Tibial nerve (tissue), 4 donors: ENCODE results near the gene ARPC1A. TPM values are rescaled to one million over a fixed set of nuclear protein-coding genes. Genes with fewer than 3 reads are reported as not detected.

ENCODE experiments used
- DNase-seq, 2 donors: peaks; one replicate each; pipeline ENCODE4 v3.0.0-alpha.2; 2019; ENCODE audit warnings: low spot score in 2 of 2
- H3K27ac ChIP-seq, 4 donors: fragments of 200-600 bp; sonication (generic) in 3 of 4; one replicate each; pipeline ENCODE4 v1.5.1; 2017 to 2019; ENCODE audit warnings: mild to moderate bottlenecking in 1 of 4
- H3K27me3 ChIP-seq, 2 donors: fragments of 200-600 bp; sonication (generic) in 1 of 2; one replicate each; pipeline versions ENCODE4 v1.5.1 to v1.6.0; 2017 to 2019
- H3K36me3 ChIP-seq, 3 donors: fragments of 200-600 bp; sonication (generic); one replicate each; pipeline ENCODE4 v1.5.1; 2018 to 2019
- H3K4me1 ChIP-seq, 4 donors: fragments of 200-600 bp; sonication (generic) in 3 of 4; one replicate each; pipeline ENCODE4 v1.5.1; 2017 to 2019
- H3K4me3 ChIP-seq, 4 donors: fragments of 200-600 bp; sonication (generic) in 3 of 4; one replicate each; pipeline ENCODE4 v1.5.1; 2017 to 2019; ENCODE audit warnings: mild to moderate bottlenecking in 1 of 4, moderate library complexity in 1 of 4
- H3K9me3 ChIP-seq, 4 donors: fragments of 200-600 bp; sonication (generic) in 3 of 4; one replicate each; pipeline ENCODE4 v1.5.1; 2017 to 2019
- CTCF ChIP-seq, 5 experiments: fragments of 200-600 bp in 3 of 5; fragments of 450-650 bp in 2 of 5; sonication (generic) in 3 of 5; IDR thresholded peaks; one replicate each; pipeline ENCODE4 v1.5.1; 2016 to 2019; ENCODE audit warnings: antibody characterized with exemption in 5 of 5, mild to moderate bottlenecking in 3 of 5, moderate library complexity in 2 of 5
- EP300 ChIP-seq, 2 donors: sonication (generic); formaldehyde crosslinking; IDR thresholded peaks; one replicate each; pipeline ENCODE4 v1.6.1; 2017; ENCODE audit warnings: antibody characterized with exemption in 2 of 2, mild to moderate bottlenecking in 1 of 2
- POLR2A ChIP-seq, 2 donors: fragments of 450-650 bp; IDR thresholded peaks; one replicate each; pipeline ENCODE4 v1.6.1; 2017; ENCODE audit warnings: antibody characterized with exemption in 2 of 2, mild to moderate bottlenecking in 2 of 2, moderate library complexity in 2 of 2
- WGBS, 2 donors: methylation state at CpG; one replicate each; pipeline ENCODE4 v1.1.5; 2018; 5-methylcytosine and 5-hydroxymethylcytosine counted together
- total RNA-seq, 4 donors: library from RNA; depleted of rRNA; stranded (reverse); fragments of >200 nt; gene quantifications; one replicate each; pipeline ENCODE4 v1.1.0, GENCODE V29; 2016

Gene ARPC1A
- total RNA-seq, 4 donors from 2014 or later, result 92.2 to 151 (median 118) TPM

- Histone ChIP-seq H3K4me3 (no peak overlapping the region), H3K4me1 (peaks cover 0 to 50% (median 8%) of the 10 kb centered on the region in 4 donors), H3K27me3 (no peaks in the 10 kb centered on the region), H3K27ac (peak overlapping the region in 1 of 4 donors; percentile 89), H3K9me3 (no peaks in the 10 kb centered on the region), H3K36me3 (peaks cover 0 to 28% (median 0%) of the 10 kb centered on the region in 3 donors)
- 89 to 92% methylated on average over 11 of the region's 11 CpGs for WGBS, 2 donors
- TF ChIP-seq POLR2A (IDR thresholded peaks at IDR 0.05) (no peak), EP300 (IDR thresholded peaks at IDR 0.05) (no peak), CTCF (IDR thresholded peaks at IDR 0.05) (no peak)
- DNase-seq, result no peak
Observed at GRCh38 chr7:99371376-99371920, 45.8 kb downstream of the ARPC1A start.

- no peak for TF ChIP-seq EP300 (IDR thresholded peaks at IDR 0.05)
- no peak for TF ChIP-seq CTCF (IDR thresholded peaks at IDR 0.05)
- TF ChIP-seq POLR2A (IDR thresholded peaks at IDR 0.05), result no peak
- no peak for DNase-seq
- Histone ChIP-seq H3K4me1 (peaks cover 0 to 53% (median 8%) of the 10 kb centered on the region in 4 donors), H3K27me3 (no peaks in the 10 kb centered on the region), H3K36me3 (peaks cover 0 to 27% (median 3%) of the 10 kb centered on the region in 3 donors), H3K9me3 (no peaks in the 10 kb centered on the region), H3K27ac (peak overlapping the region in 3 of 4 donors; percentile 37 to 91 (median 89)), H3K4me3 (peak overlapping the region in 1 of 4 donors; percentile 1)
- WGBS, 2 donors, result 37 to 47% methylated on average over 21 of the region's 21 CpGs
Observed at GRCh38 chr7:99372275-99373090, 46.8 kb downstream of the ARPC1A start.

- H3K27ac ChIP-seq, result peak overlapping the region; percentile 82 to 98 (median 90)
- peaks cover 0 to 24% (median 7%) of the 10 kb centered on the region in 3 donors for H3K36me3 ChIP-seq
- H3K9me3 ChIP-seq, result no peaks in the 10 kb centered on the region
- no peaks in the 10 kb centered on the region for H3K27me3 ChIP-seq
- TF ChIP-seq CTCF (IDR thresholded peaks at IDR 0.05) (no peak), EP300 (IDR thresholded peaks at IDR 0.05) (no peak), POLR2A (IDR thresholded peaks at IDR 0.05) (no peak)
- 78 to 79% methylated on average over 41 of the region's 41 CpGs for WGBS, 2 donors
- peak overlapping the region; percentile 81 to 99 (median 92) for H3K4me3 ChIP-seq
- H3K4me1 ChIP-seq, result peaks cover 0 to 61% (median 9%) of the 10 kb centered on the region in 4 donors
- DNase-seq, result no peak
Observed at GRCh38 chr7:99373091-99374066, 47.7 kb downstream of the ARPC1A start.

GRCh38 chr7:99374111-99375064 lies 48.7 kb downstream of the ARPC1A start, which contains the start of gene ARPC1B:
Gene ARPC1B, plus strand, starts transcription at chr7:99374730. Its CDS starts 10,985 bp downstream, at chr7:99385715.
- WGBS, 2 donors, result 1 to 2% methylated on average over 34 to 35 of the region's 95 CpGs
- TF ChIP-seq POLR2A (IDR thresholded peaks at IDR 0.05) (peak; percentile 3 to 50), CTCF (IDR thresholded peaks at IDR 0.05) (no peak), EP300 (IDR thresholded peaks at IDR 0.05) (peak in 1 of 2 donors; percentile 44)
- peaks cover 0 to 16% (median 7%) of the 10 kb centered on the region in 3 donors for H3K36me3 ChIP-seq

More at GRCh38 chr7:99374111-99375064, 48.7 kb downstream of the ARPC1A start, which contains the start of gene ARPC1B:
- Histone ChIP-seq H3K27ac (peak within 1 kb of the TSS; percentile 82 to 98 (median 90)), H3K4me1 (peaks cover 0 to 71% (median 15%) of the 10 kb centered on the region in 4 donors), H3K9me3 (no peaks in the 10 kb centered on the region), H3K4me3 (peak within 1 kb of the TSS; percentile 81 to 99 (median 92)), H3K27me3 (no peaks in the 10 kb centered on the region)
- peak; percentile 63 to 67 for DNase-seq
